Astrocyte of the cerebellum (primary cell): ENCODE results near the gene CBX2.

Source experiments
- DNase-seq: peaks from one replicate; pipeline ENCODE4 v3.0.0-alpha.2; 2011; ENCODE audit warnings: low read depth
- H3K4me3 ChIP-seq: 2 replicates; pipeline ENCODE4 v1.5.1; 2011; ENCODE audit warnings: mild to moderate bottlenecking, low read depth, low read length, moderate library complexity
- CTCF ChIP-seq: IDR thresholded peaks from 2 replicates; pipeline ENCODE4 v1.5.1; 2012; ENCODE audit warnings: low read length, low read depth, moderate library complexity, mild to moderate bottlenecking; ENCODE audit errors: missing control alignments
- in situ Hi-C: cut with HindIII; loops from 2 replicates; pipeline ENCODE4 v1.10.0; 2017; ENCODE audit warnings: low sequenced_read_pairs

The CBX2 gene

GRCh38 chr17:79785017-79785899 is 7.3 kb downstream of the CBX2 start:
- DNase-seq = no peak
- H3K4me3 ChIP-seq = no peak overlapping the region
- in situ Hi-C loops = no loop called here
- no peak for TF ChIP-seq CTCF

- in situ Hi-C loops = no loop called here
- no peak overlapping the region for H3K4me3 ChIP-seq
- DNase-seq = no peak
- no peak for TF ChIP-seq CTCF
Measured at GRCh38 chr17:79785900-79786810, 8.2 kb downstream of the CBX2 start.

GRCh38 chr17:79786930-79787643 is 9.1 kb downstream of the CBX2 start:
- no peak for DNase-seq
- TF ChIP-seq CTCF = no peak
- H3K4me3 ChIP-seq = no peak overlapping the region

GRCh38 chr17:79788455-79788854 is 10.5 kb downstream of the CBX2 start:
- DNase-seq = no peak
- no peak overlapping the region for H3K4me3 ChIP-seq
- TF ChIP-seq CTCF = no peak
- in situ Hi-C loops = no loop called here

More at GRCh38 chr17:79786930-79787643, 9.1 kb downstream of the CBX2 start:
- in situ Hi-C loops = no loop called here

- DNase-seq = no peak
- no peak for TF ChIP-seq CTCF
- in situ Hi-C loops = no loop called here
- H3K4me3 ChIP-seq = no peak overlapping the region
Measured at GRCh38 chr17:79788989-79789942, 11.3 kb downstream of the CBX2 start.
